ENCODE data around the gene P3R3URF. TPM values are rescaled to one million over a fixed set of nuclear protein-coding genes. Genes with fewer than 3 reads are reported as not detected.

The P3R3URF gene
- total and polyA plus RNA-seq, 9 of the 15 experiments (the other 6 are each of a cell fraction or from before 2014, with no cell fraction given): not detected

DNA sequence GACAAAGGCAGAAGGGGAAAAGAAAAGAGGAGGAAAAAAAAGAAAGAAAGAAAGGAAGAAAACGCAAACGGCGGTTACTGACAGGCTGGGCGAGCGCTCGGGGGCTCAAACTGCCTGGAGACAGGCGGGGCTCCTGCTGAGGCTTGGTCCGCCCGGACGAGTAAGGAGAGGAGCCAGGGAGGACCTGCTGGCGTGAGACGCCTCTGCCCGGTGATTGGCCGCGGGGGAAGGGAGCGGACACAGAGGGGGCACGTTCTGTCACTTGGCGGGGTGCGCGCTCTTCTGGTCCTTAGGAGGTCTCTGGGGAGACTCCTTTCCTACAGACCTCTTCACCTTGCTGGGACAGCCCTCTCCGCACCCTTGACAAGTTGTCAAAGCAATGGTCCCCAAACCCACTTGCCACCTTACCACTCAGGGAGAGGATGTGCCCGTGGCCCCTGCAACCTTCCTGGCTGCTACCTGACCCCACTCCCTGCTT, 43.1 kb downstream of the P3R3URF start (continued):
- TF ChIP-seq, protein P1, sequence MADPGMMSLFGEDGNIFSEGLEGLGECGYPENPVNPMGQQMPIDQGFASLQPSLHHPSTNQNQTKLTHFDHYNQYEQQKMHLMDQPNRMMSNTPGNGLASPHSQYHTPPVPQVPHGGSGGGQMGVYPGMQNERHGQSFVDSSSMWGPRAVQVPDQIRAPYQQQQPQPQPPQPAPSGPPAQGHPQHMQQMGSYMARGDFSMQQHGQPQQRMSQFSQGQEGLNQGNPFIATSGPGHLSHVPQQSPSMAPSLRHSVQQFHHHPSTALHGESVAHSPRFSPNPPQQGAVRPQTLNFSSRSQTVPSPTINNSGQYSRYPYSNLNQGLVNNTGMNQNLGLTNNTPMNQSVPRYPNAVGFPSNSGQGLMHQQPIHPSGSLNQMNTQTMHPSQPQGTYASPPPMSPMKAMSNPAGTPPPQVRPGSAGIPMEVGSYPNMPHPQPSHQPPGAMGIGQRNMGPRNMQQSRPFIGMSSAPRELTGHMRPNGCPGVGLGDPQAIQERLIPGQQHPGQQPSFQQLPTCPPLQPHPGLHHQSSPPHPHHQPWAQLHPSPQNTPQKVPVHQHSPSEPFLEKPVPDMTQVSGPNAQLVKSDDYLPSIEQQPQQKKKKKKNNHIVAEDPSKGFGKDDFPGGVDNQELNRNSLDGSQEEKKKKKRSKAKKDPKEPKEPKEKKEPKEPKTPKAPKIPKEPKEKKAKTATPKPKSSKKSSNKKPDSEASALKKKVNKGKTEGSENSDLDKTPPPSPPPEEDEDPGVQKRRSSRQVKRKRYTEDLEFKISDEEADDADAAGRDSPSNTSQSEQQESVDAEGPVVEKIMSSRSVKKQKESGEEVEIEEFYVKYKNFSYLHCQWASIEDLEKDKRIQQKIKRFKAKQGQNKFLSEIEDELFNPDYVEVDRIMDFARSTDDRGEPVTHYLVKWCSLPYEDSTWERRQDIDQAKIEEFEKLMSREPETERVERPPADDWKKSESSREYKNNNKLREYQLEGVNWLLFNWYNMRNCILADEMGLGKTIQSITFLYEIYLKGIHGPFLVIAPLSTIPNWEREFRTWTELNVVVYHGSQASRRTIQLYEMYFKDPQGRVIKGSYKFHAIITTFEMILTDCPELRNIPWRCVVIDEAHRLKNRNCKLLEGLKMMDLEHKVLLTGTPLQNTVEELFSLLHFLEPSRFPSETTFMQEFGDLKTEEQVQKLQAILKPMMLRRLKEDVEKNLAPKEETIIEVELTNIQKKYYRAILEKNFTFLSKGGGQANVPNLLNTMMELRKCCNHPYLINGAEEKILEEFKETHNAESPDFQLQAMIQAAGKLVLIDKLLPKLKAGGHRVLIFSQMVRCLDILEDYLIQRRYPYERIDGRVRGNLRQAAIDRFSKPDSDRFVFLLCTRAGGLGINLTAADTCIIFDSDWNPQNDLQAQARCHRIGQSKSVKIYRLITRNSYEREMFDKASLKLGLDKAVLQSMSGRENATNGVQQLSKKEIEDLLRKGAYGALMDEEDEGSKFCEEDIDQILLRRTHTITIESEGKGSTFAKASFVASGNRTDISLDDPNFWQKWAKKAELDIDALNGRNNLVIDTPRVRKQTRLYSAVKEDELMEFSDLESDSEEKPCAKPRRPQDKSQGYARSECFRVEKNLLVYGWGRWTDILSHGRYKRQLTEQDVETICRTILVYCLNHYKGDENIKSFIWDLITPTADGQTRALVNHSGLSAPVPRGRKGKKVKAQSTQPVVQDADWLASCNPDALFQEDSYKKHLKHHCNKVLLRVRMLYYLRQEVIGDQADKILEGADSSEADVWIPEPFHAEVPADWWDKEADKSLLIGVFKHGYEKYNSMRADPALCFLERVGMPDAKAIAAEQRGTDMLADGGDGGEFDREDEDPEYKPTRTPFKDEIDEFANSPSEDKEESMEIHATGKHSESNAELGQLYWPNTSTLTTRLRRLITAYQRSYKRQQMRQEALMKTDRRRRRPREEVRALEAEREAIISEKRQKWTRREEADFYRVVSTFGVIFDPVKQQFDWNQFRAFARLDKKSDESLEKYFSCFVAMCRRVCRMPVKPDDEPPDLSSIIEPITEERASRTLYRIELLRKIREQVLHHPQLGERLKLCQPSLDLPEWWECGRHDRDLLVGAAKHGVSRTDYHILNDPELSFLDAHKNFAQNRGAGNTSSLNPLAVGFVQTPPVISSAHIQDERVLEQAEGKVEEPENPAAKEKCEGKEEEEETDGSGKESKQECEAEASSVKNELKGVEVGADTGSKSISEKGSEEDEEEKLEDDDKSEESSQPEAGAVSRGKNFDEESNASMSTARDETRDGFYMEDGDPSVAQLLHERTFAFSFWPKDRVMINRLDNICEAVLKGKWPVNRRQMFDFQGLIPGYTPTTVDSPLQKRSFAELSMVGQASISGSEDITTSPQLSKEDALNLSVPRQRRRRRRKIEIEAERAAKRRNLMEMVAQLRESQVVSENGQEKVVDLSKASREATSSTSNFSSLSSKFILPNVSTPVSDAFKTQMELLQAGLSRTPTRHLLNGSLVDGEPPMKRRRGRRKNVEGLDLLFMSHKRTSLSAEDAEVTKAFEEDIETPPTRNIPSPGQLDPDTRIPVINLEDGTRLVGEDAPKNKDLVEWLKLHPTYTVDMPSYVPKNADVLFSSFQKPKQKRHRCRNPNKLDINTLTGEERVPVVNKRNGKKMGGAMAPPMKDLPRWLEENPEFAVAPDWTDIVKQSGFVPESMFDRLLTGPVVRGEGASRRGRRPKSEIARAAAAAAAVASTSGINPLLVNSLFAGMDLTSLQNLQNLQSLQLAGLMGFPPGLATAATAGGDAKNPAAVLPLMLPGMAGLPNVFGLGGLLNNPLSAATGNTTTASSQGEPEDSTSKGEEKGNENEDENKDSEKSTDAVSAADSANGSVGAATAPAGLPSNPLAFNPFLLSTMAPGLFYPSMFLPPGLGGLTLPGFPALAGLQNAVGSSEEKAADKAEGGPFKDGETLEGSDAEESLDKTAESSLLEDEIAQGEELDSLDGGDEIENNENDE (IDR thresholded peaks at IDR 0.05; ENCODE audit: low read depth, low read length): no peak
- TF ChIP-seq ZNF384 (IDR thresholded peaks at IDR 0.05; ENCODE audit: low read depth, low read length): no peak; the same call in 1 of the 2 replicates
- no peak for TF ChIP-seq ZNF347 (CRISPR knock-in tag; IDR thresholded peaks at IDR 0.05; ENCODE audit: low read depth)
- TF ChIP-seq FOXK1 (CRISPR knock-in tag; IDR thresholded peaks at IDR 0.05; ENCODE audit: borderline replicate concordance): peak; percentile 4; the same call in 1 of the 2 replicates
- no peak for TF ChIP-seq NFE2L1 (tag; IDR thresholded peaks at IDR 0.05; ENCODE audit: borderline replicate concordance, low read depth)
- no peak for TF ChIP-seq NCOA1 (IDR thresholded peaks at IDR 0.05; ENCODE audit: low read depth)
- TF ChIP-seq THRB (CRISPR knock-in tag; conservative IDR thresholded peaks at IDR 0.05): peak; percentile 71
- no peak for TF ChIP-seq ZNF512 (tag; IDR thresholded peaks at IDR 0.05)
- TF ChIP-seq GABPA (tag; conservative IDR thresholded peaks at IDR 0.05; ENCODE audit: low read depth): no peak
- no peak for TF ChIP-seq ESRRB (CRISPR knock-in tag; IDR thresholded peaks at IDR 0.05; ENCODE audit: borderline replicate concordance)
- peak; percentile 37; the same call in 1 of the 2 replicates for TF ChIP-seq BHLHE40 (IDR thresholded peaks at IDR 0.05; ENCODE audit: low read length)
- TF ChIP-seq KLF6 (CRISPR knock-in tag; IDR thresholded peaks at IDR 0.05; ENCODE audit: borderline replicate concordance): 0 out of 2 replicates have a peak, but pooled peaks have one; percentile 58
- peak; percentile 26 for TF ChIP-seq RBBP5 (IDR thresholded peaks at IDR 0.05; ENCODE audit: borderline replicate concordance, insufficient read depth, low read length, poor library complexity, severe bottlenecking)
- TF ChIP-seq SREBF2 (CRISPR knock-in tag; IDR thresholded peaks at IDR 0.05): no peak
